Stimulated activated CD8-positive, alpha-beta memory T cell treated with anti-CD3 and anti-CD28 coated beads, Interleukin-7, amount 100 ng/mL, for 1 hour (primary cell): ENCODE results near the gene OR4X2.
"Not testable (repeated sequence)": the region's sequence is repeated elsewhere in the genome, so short reads cannot be mapped to it uniquely, and the experiment has no call there.

Experiments used
- DNase-seq, 2 donors: peaks; one replicate each; pipeline ENCODE4 v3.0.0-alpha.2; 2020; ENCODE audit warnings: low read depth in 2 of 2

OR4X2 gene, protein sequence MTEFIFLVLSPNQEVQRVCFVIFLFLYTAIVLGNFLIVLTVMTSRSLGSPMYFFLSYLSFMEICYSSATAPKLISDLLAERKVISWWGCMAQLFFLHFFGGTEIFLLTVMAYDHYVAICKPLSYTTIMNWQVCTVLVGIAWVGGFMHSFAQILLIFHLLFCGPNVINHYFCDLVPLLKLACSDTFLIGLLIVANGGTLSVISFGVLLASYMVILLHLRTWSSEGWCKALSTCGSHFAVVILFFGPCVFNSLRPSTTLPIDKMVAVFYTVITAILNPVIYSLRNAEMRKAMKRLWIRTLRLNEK

DNA sequence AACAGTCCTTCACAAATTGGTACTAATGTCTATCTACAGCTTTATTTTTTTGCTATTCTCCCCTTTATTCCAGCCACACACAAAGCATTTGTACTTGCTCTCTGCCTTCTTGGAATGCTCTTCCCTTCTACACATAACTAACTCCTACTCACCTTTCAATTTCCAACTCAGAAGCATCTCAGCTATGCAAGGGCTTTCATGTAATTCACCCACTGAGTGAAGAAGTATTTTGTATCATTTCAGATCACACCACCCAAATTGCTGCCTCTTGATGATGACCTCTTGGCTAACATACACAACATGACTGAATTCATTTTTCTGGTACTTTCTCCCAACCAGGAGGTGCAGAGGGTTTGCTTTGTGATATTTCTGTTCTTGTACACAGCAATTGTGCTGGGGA is at the start of gene OR4X2:
Gene OR4X2 (plus strand): TSS at position 301 of the 400 bp plus-strand sequence. CDS start 0 bp downstream, at position 301.
- DNase-seq: no peak

DNA sequence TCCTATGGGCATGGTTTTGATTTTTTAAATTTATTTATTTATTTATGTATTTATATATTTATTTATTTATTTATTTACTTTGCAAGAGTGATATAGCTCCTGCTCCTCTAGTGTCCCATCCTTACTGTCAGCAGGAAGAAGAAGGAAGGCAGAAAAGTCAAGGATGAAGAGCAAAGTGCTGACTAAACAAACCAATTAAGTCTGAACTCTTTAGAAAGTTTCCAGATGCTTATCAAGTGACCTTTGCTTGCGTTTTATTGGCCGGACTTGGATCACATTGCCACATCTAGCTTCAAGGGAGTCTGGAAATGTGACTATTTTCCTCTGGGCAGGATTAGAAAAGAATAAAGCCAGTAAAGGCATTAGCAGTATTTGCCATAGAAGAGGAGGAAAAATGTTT is 37.0 kb upstream of the OR4X2 start:
- no peak for DNase-seq

DNA sequence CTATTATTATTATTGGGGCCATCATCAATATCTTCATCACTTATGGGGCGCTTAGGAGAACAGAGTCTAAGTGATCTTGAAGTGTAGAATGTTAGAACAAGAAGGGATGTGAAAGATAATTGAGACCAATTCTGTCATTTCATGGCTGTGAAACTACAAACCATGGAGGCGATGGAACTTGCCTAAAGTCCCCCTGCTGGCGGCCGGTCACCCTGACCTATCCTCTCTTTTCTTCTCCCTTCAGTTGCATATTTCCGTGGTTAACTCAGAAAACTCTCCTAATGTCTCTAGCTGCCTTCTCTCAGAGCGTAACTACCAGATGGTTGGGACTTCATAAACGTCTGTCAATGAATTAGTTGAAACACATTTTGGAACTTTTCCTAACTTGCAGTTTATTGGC is 34.9 kb upstream of the OR4X2 start:
- no peak for DNase-seq

DNA sequence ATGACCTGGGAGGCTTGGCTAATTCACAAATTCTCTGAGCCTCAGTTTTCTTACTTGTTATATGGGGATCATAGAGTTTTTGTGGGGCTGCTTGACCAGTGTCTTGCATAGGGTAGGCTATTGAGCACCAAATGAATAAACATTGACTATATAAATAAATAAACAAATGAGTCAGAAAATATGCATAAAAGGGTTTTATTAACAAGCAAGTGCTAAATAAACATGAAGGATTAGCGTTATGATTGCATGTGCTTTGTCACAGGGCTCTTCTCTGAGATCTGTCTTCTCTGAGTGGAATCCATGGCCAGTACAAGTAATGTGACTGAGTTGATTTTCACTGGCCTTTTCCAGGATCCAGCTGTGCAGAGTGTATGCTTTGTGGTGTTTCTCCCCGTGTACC is 28.4 kb upstream of the OR4X2 start, which contains the start of gene OR4B1:
Gene OR4B1 (plus strand): TSS at position 301 of the 400 bp plus-strand sequence. CDS start 0 bp downstream, at position 301.
- DNase-seq: no peak

DNA sequence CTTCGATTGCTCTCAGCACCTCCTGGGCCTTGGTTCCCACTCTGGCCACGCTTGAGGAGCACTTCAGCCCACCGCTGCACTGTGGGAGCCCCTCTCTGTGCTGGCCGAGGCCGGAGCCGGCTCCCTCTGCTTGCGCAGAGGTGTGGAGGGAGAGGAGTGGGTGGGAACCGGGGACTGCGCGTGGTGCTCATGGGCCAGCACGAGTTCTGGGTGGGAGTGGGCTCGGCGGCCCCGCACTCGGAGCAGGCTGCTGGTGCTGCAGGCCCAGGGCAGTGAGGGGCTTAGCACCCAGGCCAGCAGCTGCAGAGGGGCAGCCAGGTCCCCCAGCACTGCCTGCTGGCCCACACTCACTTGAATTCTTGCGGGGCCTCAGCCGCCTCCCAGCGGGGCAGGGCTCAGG is 16.1 kb upstream of the OR4X2 start:
- DNase-seq: no peak

DNA sequence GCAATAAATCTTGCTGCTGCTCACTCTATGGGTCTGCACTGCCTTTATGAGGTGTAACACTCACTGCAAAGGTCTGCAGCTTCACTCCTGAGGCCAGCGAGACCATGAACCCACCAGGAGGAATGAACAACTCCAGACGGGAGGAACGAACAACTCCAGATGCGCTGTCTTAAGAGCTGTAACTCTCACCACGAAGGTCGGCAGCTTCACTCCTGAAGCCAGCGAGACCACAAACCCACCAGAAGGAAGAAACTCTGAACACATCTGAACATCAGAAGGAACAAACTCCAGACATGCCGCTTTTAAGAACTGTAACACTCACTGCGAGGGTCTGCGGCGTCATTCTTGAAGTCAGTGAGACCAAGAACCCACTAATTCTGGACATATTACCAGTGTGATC is 14.8 kb upstream of the OR4X2 start:
- DNase-seq: not testable (repeated sequence)

DNA sequence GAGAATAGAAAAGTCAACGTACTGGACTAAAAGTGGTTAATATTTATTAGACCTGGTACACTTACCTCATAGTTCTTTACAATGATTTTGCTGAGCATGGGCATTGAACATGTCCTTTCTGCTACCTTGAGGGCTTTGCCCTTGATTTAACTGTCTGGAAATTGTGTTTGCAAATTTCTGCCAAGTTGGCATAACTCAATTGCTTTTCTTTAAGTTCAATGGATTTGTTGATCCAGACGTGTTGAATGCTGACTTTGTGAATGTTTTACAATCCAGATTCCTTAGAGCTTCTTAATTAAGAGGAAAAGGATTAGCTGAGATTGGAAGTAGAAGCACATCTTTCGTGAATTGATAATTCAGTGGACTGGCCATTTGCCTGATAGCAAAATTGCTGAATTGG is 7.2 kb upstream of the OR4X2 start:
- no peak for DNase-seq

DNA sequence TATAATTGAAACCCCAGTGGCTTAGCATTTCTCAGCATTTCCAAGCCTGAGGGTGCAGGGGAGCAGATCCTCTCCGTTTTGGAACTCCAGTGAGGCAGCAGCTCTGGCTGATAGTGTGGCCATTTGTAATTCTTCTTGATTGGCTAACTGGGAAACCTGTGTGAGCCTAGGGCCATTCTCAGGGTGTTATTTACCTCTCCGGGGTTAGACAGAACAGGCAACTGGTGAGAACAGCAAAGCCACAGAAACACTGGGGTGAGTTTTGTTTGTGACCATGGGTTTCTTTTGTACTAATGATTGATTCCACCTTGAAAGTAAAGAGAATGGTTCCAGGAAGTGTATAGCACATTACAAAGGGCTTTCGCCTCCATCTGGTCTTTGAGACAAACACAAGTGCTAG is 2.4 kb upstream of the OR4X2 start:
- DNase-seq: no peak

DNA sequence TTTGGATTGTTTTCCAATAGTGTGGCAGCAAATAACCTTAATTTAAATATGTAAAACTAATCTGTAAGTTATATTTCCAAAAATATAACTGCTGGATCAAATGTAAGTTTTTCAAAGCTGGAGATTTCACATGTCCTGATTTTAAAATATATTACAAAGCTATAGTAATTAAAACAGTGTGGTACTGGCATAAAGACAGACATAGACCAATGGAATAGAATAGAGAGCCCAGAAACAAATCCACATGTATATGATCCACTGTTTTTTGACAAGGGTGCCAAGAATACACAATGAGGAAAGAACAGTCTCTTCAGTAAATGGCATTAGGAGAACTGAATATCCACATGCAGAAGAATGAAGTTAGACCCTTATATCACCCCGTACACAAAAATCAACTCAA is 4.0 kb downstream of the OR4X2 start:
- DNase-seq: no peak

DNA sequence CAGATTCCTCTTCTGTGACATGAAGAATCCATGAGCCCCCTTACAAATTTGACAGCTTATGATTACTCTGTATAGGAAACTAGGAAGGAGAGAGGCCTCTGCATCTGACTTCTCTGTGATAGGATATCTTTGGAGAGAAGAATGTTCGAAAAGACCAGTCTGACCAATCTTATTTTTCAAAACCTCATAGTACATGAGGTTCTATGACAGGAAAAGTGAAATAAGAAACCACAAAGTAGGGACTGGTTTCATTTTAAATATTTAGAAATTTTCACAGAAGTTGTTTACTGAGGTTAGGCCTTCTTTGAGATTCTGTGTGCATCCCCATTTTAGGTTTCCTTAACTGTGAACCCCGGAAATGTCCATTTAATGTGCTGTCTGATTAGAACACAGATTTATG is 16.7 kb downstream of the OR4X2 start:
- DNase-seq: no peak

DNA sequence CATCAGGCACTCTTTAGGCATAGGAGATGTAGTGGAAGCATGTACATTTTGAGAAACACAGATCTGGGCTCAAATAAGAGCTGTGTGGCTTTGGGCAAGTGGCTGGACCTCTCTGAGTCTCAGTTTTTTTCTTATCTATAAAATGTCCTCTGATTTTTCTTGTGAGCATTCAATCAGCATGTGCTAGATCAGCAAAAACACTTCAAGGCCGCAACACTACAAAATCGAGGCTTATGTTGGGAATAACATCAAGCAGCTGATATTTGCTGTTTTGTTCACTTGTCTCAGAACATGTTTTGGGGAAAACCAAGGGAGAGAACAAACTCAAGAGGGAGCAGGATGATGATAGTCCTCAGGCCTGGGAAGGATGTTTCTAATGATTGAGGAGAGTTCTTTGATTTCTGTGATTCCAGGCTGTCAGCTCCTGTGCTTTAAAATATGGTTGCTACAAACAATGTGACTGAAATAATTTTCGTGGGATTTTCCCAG is 18.6 kb downstream of the OR4X2 start, which contains the start of gene OR4X1:
Gene OR4X1 (plus strand): TSS at position 439 of the 489 bp plus-strand sequence. CDS start 0 bp downstream, at position 439.
- DNase-seq: no peak

DNA sequence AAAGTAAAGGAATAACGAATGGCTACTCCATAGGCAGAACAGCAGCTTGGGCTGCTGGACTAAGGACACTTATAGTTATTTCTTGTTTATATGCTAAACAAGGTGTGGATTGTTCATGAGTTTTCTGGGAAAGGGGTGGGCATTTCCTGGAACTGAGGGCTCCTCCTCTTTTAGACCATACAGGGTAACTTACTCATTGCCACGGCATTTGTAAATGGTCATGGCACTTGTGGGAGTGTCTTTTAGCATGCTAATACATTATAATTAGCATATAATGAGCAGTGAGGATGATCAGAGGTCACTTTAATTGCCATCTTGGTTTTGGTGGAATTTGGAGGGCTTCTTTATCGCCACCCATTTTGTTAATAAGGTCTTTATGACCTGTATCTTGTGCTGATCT is 25.7 kb downstream of the OR4X2 start:
- no peak for DNase-seq

DNA sequence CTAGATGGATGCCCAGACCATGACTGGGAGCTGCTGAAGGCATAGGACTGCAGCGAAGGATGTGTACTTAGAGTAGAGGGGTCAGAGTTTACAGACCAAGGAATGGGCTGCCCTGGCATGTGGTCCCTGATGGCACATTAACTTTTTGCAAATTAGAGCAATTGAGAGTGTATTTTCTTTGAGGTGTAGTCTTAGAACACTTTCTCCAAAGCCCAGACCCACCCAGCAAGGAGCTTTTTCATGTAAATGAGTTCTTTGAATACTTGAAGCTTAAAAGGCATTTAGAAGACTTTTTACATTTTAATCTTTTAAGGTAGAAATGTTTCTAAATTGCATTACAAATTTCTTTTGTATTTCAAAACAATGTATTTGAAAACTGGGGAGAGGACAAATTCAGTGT is 27.7 kb downstream of the OR4X2 start:
- DNase-seq: no peak
